ENCODE measurements around the gene ACSL4. TPM values are rescaled to one million over a fixed set of nuclear protein-coding genes. Genes with fewer than 3 reads are reported as not detected.
"Not testable (repeated sequence)": the region's sequence is repeated elsewhere in the genome, so short reads cannot be mapped to it uniquely, and the experiment has no call there.

Gene ACSL4
- total RNA-seq, 2 experiments from 2014 or later = 85.0 to 89.6 TPM

- POLR2A ChIA-PET = interaction anchor here (1.1 kb wide), 1 partner anchor 49 kb away, joined by 3 read pairs; no protein-coding TSS in a partner anchor
These were observed 591 bp upstream of the ACSL4 start for GRCh38 chrX:109733613-109734083.

GRCh38 chrX:109732017-109732801, 848 bp downstream of the ACSL4 start:
- CTCF ChIA-PET = interaction anchor here (1.0 kb wide), 1 partner anchor 121 kb away, joined by 3 read pairs; no protein-coding TSS in a partner anchor

More at GRCh38 chrX:109733613-109734083, 591 bp upstream of the ACSL4 start:
- CTCF ChIA-PET = no interaction called here

GRCh38 chrX:109728173-109728535, 4.9 kb downstream of the ACSL4 start:
- POLR2A ChIA-PET = no interaction called here
- CTCF ChIA-PET = no interaction called here

More at GRCh38 chrX:109732017-109732801, 848 bp downstream of the ACSL4 start:
- POLR2A ChIA-PET = interaction anchor here (1.2 kb wide), 1 partner anchor 23 kb away, joined by 4 read pairs; no protein-coding TSS in a partner anchor

- CTCF ChIA-PET, POLR2A ChIA-PET: not testable (repeated sequence)
These were observed 8.1 kb downstream of the ACSL4 start for GRCh38 chrX:109724971-109725370.

GRCh38 chrX:109720947-109721346, 12.1 kb downstream of the ACSL4 start:
- ChIA-PET POLR2A (no interaction called here), CTCF (interaction anchor here (1.2 kb wide), 1 partner anchor 136 kb away, joined by 3 read pairs; no protein-coding TSS in a partner anchor)

GRCh38 chrX:109719264-109719663, 13.8 kb downstream of the ACSL4 start:
- ChIA-PET CTCF (interaction anchor here (1.3 kb wide), 2 partner anchors 138 to 171 kb away, joined by 4 to 6 read pairs; no protein-coding TSS in a partner anchor), POLR2A (no interaction called here)

- POLR2A ChIA-PET = interaction anchor here (0.6 kb wide), 1 partner anchor 130 kb away, joined by 3 read pairs; no protein-coding TSS in a partner anchor
These were observed 16.5 kb downstream of the ACSL4 start for GRCh38 chrX:109716431-109717028.

GRCh38 chrX:109714340-109714958, 18.6 kb downstream of the ACSL4 start:
- CTCF ChIA-PET = no interaction called here
- POLR2A ChIA-PET = no interaction called here

More at GRCh38 chrX:109716431-109717028, 16.5 kb downstream of the ACSL4 start:
- CTCF ChIA-PET = interaction anchor here (1.0 kb wide), 1 partner anchor 140 kb away, joined by 3 read pairs; no protein-coding TSS in a partner anchor

GRCh38 chrX:109710181-109710580, 22.9 kb downstream of the ACSL4 start:
- CTCF ChIA-PET = no interaction called here
- POLR2A ChIA-PET = interaction anchor here (1.0 kb wide), 1 partner anchor 22 kb away, joined by 4 read pairs; no protein-coding TSS in a partner anchor

GRCh38 chrX:109709129-109709631, 23.9 kb downstream of the ACSL4 start:
- ChIA-PET CTCF (interaction anchor here (0.7 kb wide), 1 partner anchor 147 kb away, joined by 4 read pairs; no protein-coding TSS in a partner anchor), POLR2A (interaction anchor here (1.0 kb wide), 1 partner anchor 23 kb away, joined by 4 read pairs; no protein-coding TSS in a partner anchor)

GRCh38 chrX:109707720-109708119, 25.3 kb downstream of the ACSL4 start:
- ChIA-PET CTCF (no interaction called here), POLR2A (no interaction called here)

GRCh38 chrX:109707319-109707718, 25.7 kb downstream of the ACSL4 start:
- CTCF ChIA-PET = no interaction called here
- POLR2A ChIA-PET = no interaction called here

- CTCF ChIA-PET = no interaction called here
- POLR2A ChIA-PET = no interaction called here
These were observed 28.5 kb downstream of the ACSL4 start for GRCh38 chrX:109704563-109704962.

GRCh38 chrX:109697855-109698254, 35.2 kb downstream of the ACSL4 start:
- ChIA-PET CTCF (no interaction called here), POLR2A (no interaction called here)

- CTCF ChIA-PET = no interaction called here
- POLR2A ChIA-PET = no interaction called here
These were observed 36.8 kb downstream of the ACSL4 start for GRCh38 chrX:109696146-109696740.

GRCh38 chrX:109695637-109696036, 37.4 kb downstream of the ACSL4 start:
- POLR2A ChIA-PET = no interaction called here

GRCh38 chrX:109691752-109692151, 41.3 kb downstream of the ACSL4 start:
- POLR2A ChIA-PET = no interaction called here
- CTCF ChIA-PET = no interaction called here

More at GRCh38 chrX:109695637-109696036, 37.4 kb downstream of the ACSL4 start:
- CTCF ChIA-PET = no interaction called here

GRCh38 chrX:109691277-109691676, 41.8 kb downstream of the ACSL4 start:
- ChIA-PET CTCF (no interaction called here), POLR2A (no interaction called here)

GRCh38 chrX:109687903-109688302, 45.2 kb downstream of the ACSL4 start:
- POLR2A ChIA-PET = no interaction called here
- CTCF ChIA-PET = no interaction called here

GRCh38 chrX:109685656-109686078, 47.4 kb downstream of the ACSL4 start:
- POLR2A ChIA-PET = no interaction called here

More at GRCh38 chrX:109685656-109686078, 47.4 kb downstream of the ACSL4 start:
- CTCF ChIA-PET = no interaction called here

All from activated CD8-positive, alpha-beta memory T cell treated with anti-CD3 and anti-CD28 coated beads for 36 hours (primary cell).